ENCODE data around the gene UGT2A3.

Gene UGT2A3

DNA sequence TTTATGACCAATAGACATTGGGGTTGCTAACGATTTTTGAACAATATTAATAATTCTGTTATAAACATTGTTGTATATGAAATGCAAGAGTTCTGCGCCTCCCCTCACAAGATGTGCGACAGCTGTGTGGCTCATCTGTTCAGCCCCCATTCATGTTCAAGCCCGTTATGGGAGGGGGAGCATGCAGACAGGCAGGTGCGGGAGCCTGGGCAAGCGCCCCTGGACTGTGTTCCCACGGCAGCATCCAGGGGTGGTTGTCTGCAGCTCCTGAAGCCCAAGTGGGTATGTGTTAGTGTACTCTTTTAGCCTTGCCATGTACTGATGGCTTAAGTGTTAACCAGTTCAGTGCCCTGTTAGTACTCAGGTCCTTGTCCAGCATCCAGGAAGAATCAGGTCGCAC, 34.6 kb downstream of the UGT2A3 start:
- in situ Hi-C loops (cut with MboI; ENCODE audit: low sequenced_read_pairs): no loop called here

DNA sequence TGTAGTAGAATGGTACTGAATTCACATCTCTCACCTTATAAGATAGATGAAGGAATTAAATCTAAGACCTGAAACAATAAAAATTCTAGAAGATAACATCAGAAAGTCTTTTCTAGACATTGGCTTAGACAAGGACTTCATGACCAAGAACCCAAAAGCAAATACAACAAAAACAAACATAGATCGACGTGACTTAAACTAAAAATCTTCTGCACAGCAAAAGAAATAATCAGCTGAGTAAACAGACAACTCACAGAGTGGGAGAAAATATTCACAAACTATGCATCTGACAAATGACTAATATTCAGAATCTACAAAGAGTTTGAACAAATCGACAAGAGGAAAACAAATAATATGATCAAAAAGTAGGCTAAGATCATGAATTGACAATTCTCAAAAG, 38.8 kb downstream of the UGT2A3 start:
- in situ Hi-C loops (cut with MboI; ENCODE audit: low sequenced_read_pairs): no loop called here

DNA sequence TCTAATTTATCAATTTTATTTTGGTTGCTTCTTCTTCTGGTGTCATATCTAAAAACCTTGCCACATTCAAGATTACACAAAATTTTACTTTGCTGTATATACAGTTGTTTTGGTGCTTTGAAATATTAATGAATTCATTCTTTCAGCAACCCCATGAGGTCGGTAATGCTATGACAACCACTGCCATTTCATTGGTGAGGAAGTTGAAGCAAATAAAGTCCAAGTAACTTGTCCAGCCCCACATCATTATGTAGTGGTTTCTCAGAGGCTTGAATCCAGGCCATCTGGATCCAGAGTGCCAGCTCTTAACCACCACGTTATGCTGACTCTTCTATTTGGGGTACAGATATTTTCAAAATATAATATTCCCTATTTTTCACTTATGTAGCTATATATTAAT, 42.2 kb downstream of the UGT2A3 start:
- in situ Hi-C loops (cut with MboI; ENCODE audit: low sequenced_read_pairs): no loop called here

DNA sequence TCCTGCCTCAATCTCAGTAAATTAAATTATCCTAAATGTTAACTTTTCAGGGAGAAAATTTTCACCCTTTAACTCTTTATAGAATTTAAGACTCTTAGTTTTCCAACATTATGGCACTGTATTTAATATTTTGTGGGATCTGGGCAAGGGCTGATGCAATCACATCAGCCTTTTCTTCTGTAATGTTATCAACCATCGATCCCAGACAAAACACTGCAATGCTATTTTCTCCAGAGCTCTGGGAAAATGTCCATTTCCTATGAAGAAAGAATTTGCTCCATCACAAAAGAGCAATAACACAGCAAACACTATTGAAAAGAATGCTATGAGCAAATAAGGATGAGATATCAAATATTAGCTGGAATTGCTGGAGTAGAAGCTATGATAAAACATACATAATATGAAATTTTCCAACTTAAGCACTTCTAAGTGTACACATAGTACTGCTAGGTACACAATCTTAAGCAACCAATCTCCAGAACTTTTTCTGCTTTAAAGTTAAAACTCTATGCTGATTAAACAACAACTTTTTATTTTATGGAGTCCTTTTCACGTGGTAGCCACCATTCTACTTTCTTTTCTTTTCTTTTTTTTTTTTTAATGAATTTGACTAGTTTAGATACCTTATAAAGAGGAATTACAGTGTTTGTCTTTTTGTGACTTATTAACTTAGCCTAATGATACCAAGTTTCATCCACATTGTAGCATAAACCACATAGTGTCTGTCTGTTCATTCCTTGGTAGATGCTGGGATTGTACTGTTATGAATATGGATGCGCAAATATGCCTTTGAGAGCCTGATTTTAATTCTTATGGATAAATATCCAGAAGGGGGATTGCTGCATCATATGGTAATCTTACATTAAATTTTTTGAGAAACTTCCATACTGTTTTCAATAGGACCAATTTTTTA, 43.6 kb downstream of the UGT2A3 start:
- in situ Hi-C loops (cut with MboI; ENCODE audit: low sequenced_read_pairs): no loop called here

DNA sequence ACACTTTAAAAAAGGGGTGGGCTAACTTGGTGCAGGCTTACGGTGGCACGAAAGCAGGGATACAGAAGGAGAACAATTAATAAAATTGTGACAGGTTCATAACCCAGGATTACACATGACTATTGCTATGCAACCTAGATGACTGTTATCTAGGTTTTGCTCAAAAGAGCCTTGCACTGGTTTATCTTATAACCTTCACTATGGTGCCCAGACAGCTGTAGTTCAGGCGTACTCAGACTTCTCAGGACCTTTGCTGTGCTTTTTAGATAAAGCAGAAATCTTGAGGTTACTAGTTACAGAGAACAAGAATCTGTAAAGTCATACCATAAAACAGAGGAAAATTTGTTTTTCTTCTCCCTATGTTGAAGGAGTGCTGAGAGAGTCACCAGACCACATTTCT, 44.4 kb downstream of the UGT2A3 start:
- in situ Hi-C loops (cut with MboI; ENCODE audit: low sequenced_read_pairs): no loop called here

DNA sequence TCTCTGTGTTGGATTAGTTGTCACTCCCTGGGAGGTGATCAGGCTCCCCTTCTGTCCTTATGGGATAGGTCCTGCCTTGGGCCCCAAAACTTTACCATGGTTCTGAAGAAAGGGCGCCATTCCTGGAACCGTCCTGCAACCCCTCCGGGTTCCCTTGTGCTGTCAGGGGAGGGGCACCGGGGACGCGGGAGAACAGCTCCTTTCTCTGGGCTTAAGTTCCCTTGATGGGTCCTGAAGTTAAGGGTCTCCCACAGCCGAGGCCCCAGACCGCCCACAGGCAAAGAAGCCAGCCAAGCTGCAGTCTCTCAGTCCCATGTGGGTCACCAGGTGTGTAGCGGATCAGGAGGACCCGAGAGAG, 44.8 kb downstream of the UGT2A3 start:
- in situ Hi-C loops (cut with MboI; ENCODE audit: low sequenced_read_pairs): no loop called here

DNA sequence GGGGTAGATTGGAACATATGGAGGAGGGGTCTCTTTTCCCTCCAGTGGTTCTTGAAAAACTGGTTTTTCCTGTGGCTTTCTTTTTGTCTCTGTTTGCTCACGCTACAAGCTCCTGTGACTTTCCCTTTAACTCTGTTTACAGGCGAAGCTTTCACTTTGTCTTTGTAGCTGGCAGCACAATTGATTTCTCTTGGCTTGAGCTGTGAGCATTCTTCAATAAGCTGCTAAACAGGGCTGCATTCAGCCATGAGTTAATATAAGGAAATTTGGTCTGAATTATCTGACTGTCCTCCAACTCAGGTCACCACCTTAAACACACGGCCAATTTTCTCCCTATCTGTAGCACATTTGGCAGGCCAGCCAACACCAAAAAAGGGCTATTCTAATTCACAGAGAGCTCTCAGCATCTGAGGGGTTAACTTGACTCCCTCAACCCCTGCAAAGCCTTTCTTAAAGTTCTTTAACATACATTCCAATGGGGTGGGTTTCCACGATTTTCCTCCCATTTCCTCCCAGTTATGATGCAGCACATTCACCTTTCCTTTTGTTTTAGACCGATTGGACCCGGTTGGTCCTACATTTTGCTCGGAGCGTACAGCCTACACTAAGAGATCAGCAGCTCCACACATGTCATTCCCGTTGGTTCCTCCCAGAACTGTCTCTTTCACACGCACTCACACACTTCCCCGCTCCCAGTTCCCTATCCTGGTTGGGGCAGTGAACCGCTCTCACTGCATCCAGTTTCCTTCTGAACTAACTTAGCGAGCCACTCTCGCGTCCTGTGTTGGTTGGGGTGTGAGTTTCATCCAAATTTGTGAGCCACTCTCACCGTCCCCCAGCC, 45.4 kb downstream of the UGT2A3 start:
- in situ Hi-C loops (cut with MboI; ENCODE audit: low sequenced_read_pairs): no loop called here

DNA sequence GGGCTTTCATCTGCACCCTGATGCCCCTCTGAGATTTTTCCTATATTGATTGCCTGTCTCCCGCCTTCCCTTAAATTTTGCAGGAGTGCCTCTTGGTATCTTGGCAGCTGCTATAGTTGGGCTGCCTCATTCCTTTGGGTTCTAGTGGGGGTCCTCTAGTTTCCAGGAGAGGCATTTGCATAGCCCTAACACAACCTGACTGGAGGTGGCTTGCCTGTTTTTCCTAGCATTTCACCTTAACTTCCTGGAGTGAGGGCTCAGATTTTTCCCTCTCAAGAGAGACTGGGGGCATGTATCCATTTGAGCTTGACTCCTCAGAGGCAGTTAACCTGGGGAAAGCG, 46.0 kb downstream of the UGT2A3 start:
- in situ Hi-C loops (cut with MboI; ENCODE audit: low sequenced_read_pairs): no loop called here

DNA sequence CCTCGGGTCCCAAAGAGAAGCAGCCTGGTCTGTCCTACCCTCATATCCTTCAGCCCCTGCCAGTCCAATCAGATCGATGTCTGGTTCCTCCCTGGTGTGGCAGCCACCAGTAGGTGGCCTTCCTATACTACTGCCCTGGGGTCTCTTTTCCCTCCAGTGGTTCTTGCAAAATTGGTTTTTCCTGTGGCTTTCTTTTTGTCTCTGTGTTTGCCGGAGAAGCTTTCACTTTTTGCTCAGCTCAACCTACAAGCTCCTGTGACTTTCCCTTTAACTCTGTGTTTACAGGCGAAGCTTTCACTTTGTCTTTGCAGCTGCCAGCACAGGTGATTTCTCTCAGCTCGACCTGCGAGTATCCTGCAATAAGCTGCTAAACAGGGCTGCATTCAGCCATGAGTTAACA, 46.8 kb downstream of the UGT2A3 start:
- in situ Hi-C loops (cut with MboI; ENCODE audit: low sequenced_read_pairs): no loop called here

DNA sequence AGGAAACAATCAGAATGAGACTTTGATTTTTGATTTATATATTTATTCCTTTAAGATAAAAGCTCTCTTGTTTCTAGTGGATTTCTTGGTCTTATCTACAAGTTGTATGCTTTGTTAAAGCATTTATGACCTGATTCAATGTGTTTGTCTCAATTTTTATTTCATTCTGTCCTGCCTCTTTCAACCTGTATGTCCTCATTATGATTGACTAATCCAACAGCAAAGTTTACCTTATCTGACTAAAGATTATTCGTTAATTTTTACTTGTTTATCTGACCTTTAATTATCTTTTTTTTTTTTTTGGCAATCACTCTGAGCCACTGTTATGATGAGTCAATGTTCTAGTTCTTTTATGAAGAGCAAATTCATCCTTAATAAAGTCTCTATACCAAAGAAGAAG, 54.9 kb downstream of the UGT2A3 start:
- in situ Hi-C loops (cut with MboI; ENCODE audit: low sequenced_read_pairs): no loop called here

DNA sequence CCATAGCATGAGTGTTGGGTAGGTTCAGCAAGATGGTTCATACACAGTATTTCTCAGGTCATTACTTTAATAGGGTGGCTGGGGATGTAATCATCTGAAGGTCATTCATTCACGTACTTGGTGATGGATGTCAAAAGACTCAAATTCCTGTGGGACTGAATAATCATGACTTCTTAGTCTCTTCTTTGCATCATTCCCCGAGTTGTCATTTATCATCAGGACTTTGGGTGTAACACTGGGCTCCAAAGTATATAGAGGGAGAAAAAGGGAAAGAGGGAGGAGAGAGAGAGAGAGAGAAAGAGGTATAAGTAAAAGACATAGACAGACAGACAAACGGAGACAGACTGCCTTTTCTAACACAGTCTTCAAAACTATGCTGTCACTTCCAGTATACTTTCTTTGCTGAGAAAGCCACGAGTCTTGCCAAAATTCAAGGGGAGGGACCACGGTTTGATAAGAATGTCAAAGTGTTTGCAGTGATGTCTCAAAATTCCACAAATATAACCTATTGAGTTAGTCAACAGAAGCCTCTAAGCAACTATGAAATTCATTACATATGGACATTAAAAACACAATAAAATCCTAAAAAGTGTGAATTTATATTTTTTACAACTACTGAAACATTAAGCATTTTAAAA, 55.9 kb downstream of the UGT2A3 start:
- in situ Hi-C loops (cut with MboI; ENCODE audit: low sequenced_read_pairs): no loop called here

DNA sequence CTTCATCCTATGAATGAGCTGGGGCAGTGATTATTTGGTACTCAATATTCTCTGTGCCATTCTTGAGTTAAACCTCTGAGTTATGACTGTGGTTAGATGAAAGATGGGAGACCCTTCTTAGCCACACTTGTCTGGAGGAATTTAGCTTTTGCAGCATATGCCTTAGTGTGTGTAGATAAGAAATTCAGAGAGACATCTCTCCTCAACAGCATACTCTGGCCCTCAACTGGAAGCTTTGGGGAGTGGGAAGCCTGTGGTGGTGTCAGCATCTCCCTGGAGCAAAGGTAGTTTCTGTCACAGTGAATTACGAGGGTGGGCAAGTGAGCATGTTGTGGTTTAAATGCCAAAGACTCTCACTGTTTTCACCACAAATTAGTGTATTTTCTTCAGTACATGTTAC, 58.7 kb downstream of the UGT2A3 start:
- in situ Hi-C loops (cut with MboI; ENCODE audit: low sequenced_read_pairs): no loop called here

DNA sequence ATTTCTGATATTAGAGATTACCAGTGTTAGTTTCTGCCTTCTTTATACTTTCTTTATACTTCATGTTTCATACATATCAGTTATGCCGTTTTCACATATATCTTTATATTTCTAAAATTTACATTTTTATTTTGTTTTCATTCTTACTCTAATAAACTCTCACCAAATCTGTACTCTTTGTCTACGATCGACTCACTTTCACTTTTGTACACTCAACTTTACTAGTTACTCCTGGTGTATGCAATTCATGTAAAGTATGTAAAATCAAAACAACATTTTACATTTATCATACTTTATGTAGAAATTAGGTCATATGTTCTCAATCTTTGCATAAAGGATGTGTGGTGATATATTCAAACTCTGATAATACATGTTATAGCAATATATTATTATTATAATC, 59.9 kb downstream of the UGT2A3 start:
- in situ Hi-C loops (cut with MboI; ENCODE audit: low sequenced_read_pairs): no loop called here

DNA sequence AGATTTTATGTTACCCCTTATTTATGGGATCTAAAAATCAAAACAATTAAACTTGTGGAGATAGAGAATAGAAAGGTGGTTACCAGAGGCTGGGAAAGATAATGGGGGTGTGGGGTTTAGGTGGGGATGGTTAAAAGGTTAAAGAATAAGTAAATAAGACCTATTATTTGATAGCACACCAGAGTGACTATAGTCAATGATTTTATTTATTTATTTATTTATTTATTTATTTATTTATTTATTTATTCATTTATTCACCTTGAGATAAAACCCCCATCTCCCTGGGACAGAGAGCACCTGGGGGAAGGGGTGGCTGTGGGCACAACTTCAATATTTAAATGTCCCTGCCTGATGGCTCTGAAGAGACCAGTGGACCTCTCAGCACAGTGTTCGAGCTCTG, 66.1 kb downstream of the UGT2A3 start:
- in situ Hi-C loops (cut with MboI; ENCODE audit: low sequenced_read_pairs): no loop called here

DNA sequence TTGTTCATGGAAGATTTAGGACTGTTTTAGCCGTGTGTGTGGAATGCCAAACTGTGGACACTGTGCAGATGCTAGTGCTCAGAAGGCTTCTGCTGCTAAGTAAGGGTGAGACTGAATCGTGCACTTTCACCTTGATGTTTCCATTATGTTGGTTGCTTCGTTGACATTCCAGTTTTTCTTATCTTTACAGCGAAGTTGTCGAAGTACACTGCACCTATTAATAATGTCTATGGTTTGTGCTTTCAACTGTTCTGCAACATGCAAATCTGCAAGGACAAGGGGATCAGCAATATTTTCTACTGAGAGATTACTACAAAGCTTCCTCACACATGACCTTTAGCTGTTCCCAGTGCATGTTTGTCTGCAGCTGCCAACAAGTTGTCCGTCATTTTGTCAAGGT, 67.7 kb downstream of the UGT2A3 start:
- in situ Hi-C loops (cut with MboI; ENCODE audit: low sequenced_read_pairs): no loop called here
